HG03378 (cell line): Measurements from ENCODE around the gene FNIP1.
A peak's percentile ranks its signal among the peaks of the same experiment; 100 is the strongest.
"Not testable (repeated sequence)": the region's sequence is repeated elsewhere in the genome, so short reads cannot be mapped to it uniquely, and the experiment has no call there.

Experiments used
- ATAC-seq: cut with Tn5 transposase; IDR thresholded peaks from one replicate; pipeline ENCODE4 v1.9.1; 2021; ENCODE audit warnings: mild to moderate bottlenecking, moderate library complexity; ENCODE audit not compliant: unreplicated experiment

FNIP1 gene

GRCh38 chr5:131693894-131694293 lies 102.9 kb downstream of the FNIP1 start:
- ATAC-seq = no peak

GRCh38 chr5:131685516-131686171 lies 111.2 kb downstream of the FNIP1 start:
- ATAC-seq = no peak

- ATAC-seq = no peak
These were observed 112.2 kb downstream of the FNIP1 start for GRCh38 chr5:131684595-131684994.

GRCh38 chr5:131684051-131684450 lies 112.8 kb downstream of the FNIP1 start:
- ATAC-seq = no peak

GRCh38 chr5:131682826-131683225 lies 114.0 kb downstream of the FNIP1 start:
- ATAC-seq = no peak

- no peak for ATAC-seq
These were observed 114.6 kb downstream of the FNIP1 start for GRCh38 chr5:131682175-131682574.

GRCh38 chr5:131679911-131680310 lies 116.9 kb downstream of the FNIP1 start:
- ATAC-seq = no peak

- ATAC-seq = not testable (repeated sequence)
These were observed 118.5 kb downstream of the FNIP1 start for GRCh38 chr5:131678273-131678672.

GRCh38 chr5:131677115-131677514 lies 119.7 kb downstream of the FNIP1 start:
- ATAC-seq = no peak

GRCh38 chr5:131672776-131673175 lies 124.0 kb downstream of the FNIP1 start:
- ATAC-seq = peak; percentile 28

GRCh38 chr5:131671994-131672655 lies 124.7 kb downstream of the FNIP1 start:
- ATAC-seq = no peak

GRCh38 chr5:131671409-131671808 lies 125.4 kb downstream of the FNIP1 start:
- ATAC-seq = peak; percentile 68

- ATAC-seq = no peak
These were observed 131.9 kb downstream of the FNIP1 start for GRCh38 chr5:131664929-131665328.

GRCh38 chr5:131661933-131662332 lies 134.9 kb downstream of the FNIP1 start:
- no peak for ATAC-seq

- no peak for ATAC-seq
These were observed 137.0 kb downstream of the FNIP1 start for GRCh38 chr5:131659841-131660240.

GRCh38 chr5:131659290-131659689 lies 137.5 kb downstream of the FNIP1 start:
- no peak for ATAC-seq

GRCh38 chr5:131654776-131655175 lies 142.0 kb downstream of the FNIP1 start:
- no peak for ATAC-seq

- ATAC-seq = no peak
These were observed 142.5 kb downstream of the FNIP1 start for GRCh38 chr5:131654309-131654708.

GRCh38 chr5:131649161-131649560 lies 147.7 kb downstream of the FNIP1 start:
- ATAC-seq = no peak

- peak; percentile 70 for ATAC-seq
These were observed 149.6 kb downstream of the FNIP1 start for GRCh38 chr5:131647048-131647769.

GRCh38 chr5:131644822-131645221 lies 152.0 kb downstream of the FNIP1 start:
- no peak for ATAC-seq

GRCh38 chr5:131644370-131644769 lies 152.4 kb downstream of the FNIP1 start:
- ATAC-seq = no peak
